Cardiac fibroblast (primary cell): ENCODE data around the gene CTNND2.

ENCODE experiments used
- DNase-seq, 2 donors: peaks; one replicate each; pipeline versions ENCODE4 v3.0.0 to v3.0.0-alpha.2; 2010; ENCODE audit warnings: low read depth in 2 of 2
- H3K4me3 ChIP-seq, 2 donors: replicated peaks in 1 of 2; 1 replicate in 1 of 2; 2 replicates in 1 of 2; pipeline ENCODE4 v1.5.1; 2011; ENCODE audit warnings: low read depth in 2 of 2, low read length in 2 of 2, mild to moderate bottlenecking in 2 of 2, moderate library complexity in 1 of 2
- CTCF ChIP-seq: IDR thresholded peaks from one replicate; pipeline ENCODE4 v1.5.1; 2011; ENCODE audit warnings: low read depth, mild to moderate bottlenecking, low read length, inconsistent platforms

CTNND2 gene

DNA sequence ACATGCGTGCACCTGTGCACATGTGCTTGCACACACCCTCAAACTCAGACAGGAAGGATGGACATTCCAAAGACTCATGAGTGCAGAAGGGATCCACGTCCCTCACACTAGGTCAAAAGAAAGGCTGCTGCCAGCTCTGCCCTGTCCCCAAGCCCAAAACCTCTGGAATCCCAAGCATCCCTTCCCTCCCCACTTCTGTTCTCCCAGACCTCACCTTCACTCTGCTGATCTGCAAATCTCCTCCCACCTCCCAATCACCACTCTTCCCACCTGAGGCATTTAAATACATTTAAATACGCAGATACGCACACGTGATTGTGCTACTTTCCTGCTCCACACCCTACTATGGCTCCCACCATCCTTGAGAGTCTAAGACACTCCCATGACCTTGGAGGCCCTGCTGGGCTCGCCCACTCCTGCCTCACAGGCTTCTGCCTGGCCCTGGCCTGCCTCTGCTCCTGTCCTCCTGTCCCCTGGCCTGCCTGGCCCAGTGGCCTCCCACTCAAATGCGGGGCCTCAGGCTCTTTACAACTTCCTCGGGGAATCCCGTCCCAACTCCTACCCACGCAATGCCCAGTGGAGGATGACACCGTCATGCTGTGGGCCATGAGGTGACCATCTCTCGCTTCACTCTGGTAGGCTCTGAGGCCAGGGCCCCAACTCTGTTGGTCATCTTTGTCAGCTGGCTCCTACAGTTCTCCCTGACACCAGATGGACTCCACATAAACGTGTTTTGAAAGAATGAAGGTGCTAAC is 664.8 kb downstream of the CTNND2 start:
- H3K4me3 ChIP-seq, result no peak overlapping the region
- no peak for DNase-seq
- TF ChIP-seq CTCF, result no peak

DNA sequence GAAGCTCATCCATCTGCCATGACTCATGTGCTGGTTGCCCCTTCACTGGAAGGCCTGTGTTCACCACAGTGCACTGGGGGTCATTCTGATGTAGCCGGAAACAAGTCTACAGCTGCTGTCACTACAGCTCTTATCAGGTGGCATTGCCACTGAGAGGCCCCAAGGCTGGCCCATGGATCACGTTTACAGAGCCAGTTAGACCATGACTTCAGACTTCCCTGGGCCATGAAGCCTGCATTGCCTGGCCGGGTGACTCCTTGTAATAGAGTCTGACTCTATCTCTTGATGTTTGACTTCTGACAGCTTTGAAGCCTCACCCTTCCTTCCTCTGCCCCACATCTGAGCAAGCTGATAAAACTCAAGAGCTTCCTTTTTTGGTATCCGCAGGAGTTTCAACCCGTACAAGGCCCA is 669.7 kb downstream of the CTNND2 start:
- no peak for DNase-seq

GRCh38 chr5:11230890-11231289 is 673.4 kb downstream of the CTNND2 start:
- H3K4me3 ChIP-seq, result no peak overlapping the region
- TF ChIP-seq CTCF, result no peak
- DNase-seq, result no peak

More for the DNA sequence above, 669.7 kb downstream of the CTNND2 start:
- H3K4me3 ChIP-seq, result no peak overlapping the region
- TF ChIP-seq CTCF, result no peak

DNA sequence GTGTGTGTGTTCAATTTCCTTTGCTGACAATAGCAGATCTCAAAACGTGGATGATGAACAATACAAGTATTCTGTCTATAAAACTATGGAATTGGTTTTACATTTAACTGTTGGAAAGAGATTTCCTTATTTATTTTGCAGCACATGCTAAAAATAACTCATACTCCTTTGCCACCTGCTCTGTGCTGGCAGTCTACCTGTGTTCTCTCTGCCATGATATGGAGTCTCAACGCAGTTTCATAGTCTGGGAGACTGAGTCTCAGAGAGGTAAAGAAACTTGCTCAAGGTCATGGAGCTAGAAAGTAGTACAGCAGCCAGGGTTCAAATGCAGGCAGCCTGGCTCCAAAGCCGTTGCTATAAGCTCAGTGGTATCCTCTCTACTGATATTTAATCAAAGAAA is 677.2 kb downstream of the CTNND2 start:
- no peak for DNase-seq
- TF ChIP-seq CTCF, result no peak
- no peak overlapping the region for H3K4me3 ChIP-seq

- TF ChIP-seq CTCF, result no peak
- no peak for DNase-seq
- no peak overlapping the region for H3K4me3 ChIP-seq
Observed at GRCh38 chr5:11224436-11225187, 679.6 kb downstream of the CTNND2 start.

DNA sequence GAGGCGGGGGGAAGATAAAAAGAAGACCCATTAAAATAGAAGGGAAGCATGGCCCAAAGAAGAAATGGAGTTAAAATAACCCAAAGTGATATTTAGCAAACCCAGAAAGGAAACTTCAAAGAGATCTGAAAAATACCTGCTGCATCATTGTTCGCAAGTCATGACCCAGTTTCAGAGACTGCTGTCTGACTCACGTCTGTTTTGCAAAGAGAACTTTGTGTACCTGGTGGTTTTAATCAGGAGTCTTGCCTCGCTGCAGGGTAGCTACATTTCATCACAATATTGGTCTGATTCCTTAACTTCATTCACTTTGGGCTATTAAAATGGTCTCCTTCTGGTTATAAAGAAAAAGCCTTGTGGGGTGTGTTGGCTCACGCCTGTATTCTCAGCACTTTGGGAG is 682.1 kb downstream of the CTNND2 start:
- no peak overlapping the region for H3K4me3 ChIP-seq
- no peak for TF ChIP-seq CTCF
- no peak for DNase-seq
